ENCODE measurements around the gene CNTRL. TPM values are rescaled to one million over a fixed set of nuclear protein-coding genes. Genes with fewer than 3 reads are reported as not detected.

The CNTRL gene
- total RNA-seq, 4 donors from 2014 or later = 23.5 to 31.5 (median 29.6) TPM

DNA sequence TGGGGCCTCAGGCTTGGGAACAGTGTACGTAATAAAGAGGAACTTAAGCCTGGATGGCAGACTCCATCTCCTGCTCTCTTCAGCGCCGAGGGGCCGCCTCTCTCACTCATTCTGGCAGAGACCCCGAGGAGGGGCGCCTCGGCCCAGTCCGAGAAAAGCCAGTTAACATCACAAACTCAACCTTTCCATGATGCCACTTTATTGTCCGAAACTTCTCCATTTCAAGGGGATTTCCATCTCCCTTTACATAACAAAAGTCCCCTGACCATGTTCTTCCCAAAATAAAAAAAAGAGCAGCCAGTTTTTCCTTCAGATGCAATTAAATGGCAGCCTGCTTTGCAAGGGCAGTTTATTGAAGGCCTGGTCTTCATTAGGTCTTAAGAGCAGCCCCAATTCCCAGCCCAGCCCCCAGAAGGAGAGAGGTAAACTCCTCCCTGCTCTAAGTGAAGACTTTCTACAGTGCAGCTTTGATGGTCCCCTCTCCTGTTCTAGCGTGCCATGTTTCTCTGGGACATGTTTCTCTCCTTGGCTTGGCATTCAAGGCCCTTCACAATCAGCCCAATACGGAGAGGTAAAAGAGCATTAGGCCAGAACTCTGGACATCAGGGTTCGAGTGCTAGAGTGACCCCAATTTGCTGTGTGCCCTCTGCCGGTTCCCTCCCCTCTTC is 146.4 kb downstream of the CNTRL start:
- no peak for TF ChIP-seq POLR2A (IDR thresholded peaks at IDR 0.05)
- no peak overlapping the region for H3K4me3 ChIP-seq
- intact Hi-C loops (cut with DNase I; ENCODE audit: low total_unique reads) = no loop called here
- H3K36me3 ChIP-seq = no peaks in the 10 kb centered on the region
- no peak for DNase-seq
- H3K9me3 ChIP-seq = no peaks in the 10 kb centered on the region
- H3K4me1 ChIP-seq = no peaks in the 10 kb centered on the region
- no peak overlapping the region for H3K27ac ChIP-seq
- no peaks in the 10 kb centered on the region for H3K27me3 ChIP-seq

DNA sequence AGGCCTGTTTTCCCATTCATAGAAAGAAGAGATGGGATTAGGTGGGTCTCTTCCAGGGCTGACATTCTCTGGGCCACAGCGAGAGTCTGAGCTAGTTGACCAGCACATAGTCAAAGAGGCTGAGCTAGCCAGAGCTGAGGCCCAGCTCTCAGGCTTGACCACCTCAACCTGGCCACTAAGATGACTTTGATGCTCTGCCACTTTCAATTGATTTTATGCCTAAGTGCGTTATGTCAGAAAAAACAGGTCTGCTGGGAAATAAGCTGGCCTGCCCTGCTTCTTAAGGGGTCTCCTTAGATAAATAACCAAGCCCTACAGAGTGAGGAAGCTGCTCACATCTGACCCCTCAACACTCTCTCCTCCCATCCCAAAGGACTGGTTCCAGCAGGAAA is 146.9 kb downstream of the CNTRL start:
- no peak overlapping the region for H3K4me3 ChIP-seq
- DNase-seq = no peak
- no peaks in the 10 kb centered on the region for H3K27me3 ChIP-seq
- no peak for TF ChIP-seq POLR2A (IDR thresholded peaks at IDR 0.05)
- TF ChIP-seq, protein P1, sequence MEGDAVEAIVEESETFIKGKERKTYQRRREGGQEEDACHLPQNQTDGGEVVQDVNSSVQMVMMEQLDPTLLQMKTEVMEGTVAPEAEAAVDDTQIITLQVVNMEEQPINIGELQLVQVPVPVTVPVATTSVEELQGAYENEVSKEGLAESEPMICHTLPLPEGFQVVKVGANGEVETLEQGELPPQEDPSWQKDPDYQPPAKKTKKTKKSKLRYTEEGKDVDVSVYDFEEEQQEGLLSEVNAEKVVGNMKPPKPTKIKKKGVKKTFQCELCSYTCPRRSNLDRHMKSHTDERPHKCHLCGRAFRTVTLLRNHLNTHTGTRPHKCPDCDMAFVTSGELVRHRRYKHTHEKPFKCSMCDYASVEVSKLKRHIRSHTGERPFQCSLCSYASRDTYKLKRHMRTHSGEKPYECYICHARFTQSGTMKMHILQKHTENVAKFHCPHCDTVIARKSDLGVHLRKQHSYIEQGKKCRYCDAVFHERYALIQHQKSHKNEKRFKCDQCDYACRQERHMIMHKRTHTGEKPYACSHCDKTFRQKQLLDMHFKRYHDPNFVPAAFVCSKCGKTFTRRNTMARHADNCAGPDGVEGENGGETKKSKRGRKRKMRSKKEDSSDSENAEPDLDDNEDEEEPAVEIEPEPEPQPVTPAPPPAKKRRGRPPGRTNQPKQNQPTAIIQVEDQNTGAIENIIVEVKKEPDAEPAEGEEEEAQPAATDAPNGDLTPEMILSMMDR (IDR thresholded peaks at IDR 0.05) = no peak
- H3K27ac ChIP-seq = no peak overlapping the region
- intact Hi-C loops (cut with DNase I; ENCODE audit: low total_unique reads) = no loop called here
- H3K4me1 ChIP-seq = no peaks in the 10 kb centered on the region
- H3K36me3 ChIP-seq = no peaks in the 10 kb centered on the region
- H3K9me3 ChIP-seq = no peaks in the 10 kb centered on the region

DNA sequence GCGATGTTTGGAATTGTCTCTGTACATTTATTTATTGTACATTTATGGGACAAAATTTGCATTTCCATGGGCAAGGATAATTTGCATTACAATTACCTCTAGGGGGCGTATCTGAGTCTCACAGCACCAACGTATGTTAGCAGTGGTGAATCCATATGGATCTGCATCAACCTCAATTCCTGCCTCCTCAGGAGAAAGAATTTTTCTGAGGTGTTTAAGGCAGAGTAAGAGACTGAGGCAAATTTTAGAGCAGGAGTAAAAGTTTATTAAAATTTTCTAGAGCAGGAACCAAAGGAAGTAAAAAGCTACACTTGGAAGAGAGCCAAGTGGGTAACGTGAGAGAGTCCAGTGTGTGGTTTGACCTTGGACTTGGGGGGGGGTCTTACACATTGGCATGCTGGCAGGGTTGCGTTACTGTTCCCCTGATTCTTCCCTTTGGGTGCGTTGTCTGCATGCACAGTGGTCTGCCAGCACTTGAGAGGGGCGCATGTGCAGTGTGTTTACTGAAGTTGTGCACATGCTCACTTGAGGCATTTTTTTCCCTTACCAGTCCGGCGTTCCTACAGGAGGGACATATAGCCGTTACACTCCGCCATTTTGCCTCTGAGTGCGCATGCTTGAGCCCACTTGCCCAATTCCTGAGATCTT is 147.9 kb downstream of the CNTRL start:
- intact Hi-C loops (cut with DNase I; ENCODE audit: low total_unique reads) = no loop called here
- H3K9me3 ChIP-seq = no peaks in the 10 kb centered on the region

DNA sequence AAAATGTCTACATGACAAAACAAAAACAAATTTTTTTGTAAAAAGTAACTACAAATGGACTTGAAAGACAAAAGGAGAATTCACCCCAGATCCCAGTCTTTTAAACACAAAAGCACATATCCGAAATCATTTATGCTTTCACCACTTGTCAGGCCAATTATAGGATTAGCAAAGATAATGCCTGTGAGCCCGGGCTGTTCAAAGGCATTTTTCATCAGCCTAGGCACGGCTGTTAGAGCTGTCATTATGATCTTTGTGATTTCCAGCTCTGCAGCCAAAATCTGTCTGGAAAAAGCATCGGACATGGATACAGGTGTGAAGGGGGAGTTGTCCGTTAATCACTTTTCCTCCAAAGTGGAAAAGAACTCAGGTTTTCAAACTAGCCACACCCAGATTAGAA is 150.5 kb downstream of the CNTRL start:
- Histone ChIP-seq H3K27me3 (no peaks in the 10 kb centered on the region), H3K27ac (no peak overlapping the region), H3K4me3 (no peak overlapping the region), H3K4me1 (no peaks in the 10 kb centered on the region), H3K36me3 (no peaks in the 10 kb centered on the region), H3K9me3 (no peaks in the 10 kb centered on the region)
- no peak for TF ChIP-seq POLR2A (IDR thresholded peaks at IDR 0.05)
- TF ChIP-seq, protein P1 (IDR thresholded peaks at IDR 0.05) = no peak
- DNase-seq = no peak
- intact Hi-C loops (cut with DNase I; ENCODE audit: low total_unique reads) = no loop called here

More for the DNA sequence above, 147.9 kb downstream of the CNTRL start:
- Histone ChIP-seq H3K4me3 (no peak overlapping the region), H3K27ac (no peak overlapping the region), H3K36me3 (no peaks in the 10 kb centered on the region), H3K4me1 (no peaks in the 10 kb centered on the region), H3K27me3 (no peaks in the 10 kb centered on the region)
- no peak for DNase-seq
- TF ChIP-seq, protein P1 (IDR thresholded peaks at IDR 0.05) = peak; percentile 63 to 69 (median 66)
- no peak for TF ChIP-seq POLR2A (IDR thresholded peaks at IDR 0.05)

DNA sequence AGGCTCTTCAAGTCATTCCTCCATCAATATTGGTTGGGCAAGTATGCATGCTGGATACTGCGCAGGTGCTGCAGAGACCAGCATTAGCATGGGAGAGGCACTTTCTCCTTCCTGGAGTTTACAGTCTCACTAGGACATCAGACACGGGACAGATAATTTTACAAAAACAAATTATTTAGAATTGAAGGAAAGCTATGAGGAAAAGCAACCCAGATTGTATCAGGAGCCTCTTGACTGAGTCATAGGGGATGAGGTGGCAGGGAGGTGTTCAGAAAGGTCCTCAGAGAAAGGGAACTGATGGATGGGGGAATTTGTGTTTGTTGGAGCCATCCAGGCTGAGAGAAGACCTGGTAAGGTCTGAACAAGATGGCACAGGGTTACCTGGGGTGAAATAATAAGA is 151.4 kb downstream of the CNTRL start:
- no peaks in the 10 kb centered on the region for H3K9me3 ChIP-seq
- no peak overlapping the region for H3K4me3 ChIP-seq
- no peak for DNase-seq
- H3K27me3 ChIP-seq = no peaks in the 10 kb centered on the region
- intact Hi-C loops (cut with DNase I; ENCODE audit: low total_unique reads) = no loop called here
- H3K27ac ChIP-seq = no peak overlapping the region
- no peaks in the 10 kb centered on the region for H3K36me3 ChIP-seq
- H3K4me1 ChIP-seq = no peaks in the 10 kb centered on the region
- TF ChIP-seq, protein P1 (IDR thresholded peaks at IDR 0.05) = no peak
- no peak for TF ChIP-seq POLR2A (IDR thresholded peaks at IDR 0.05)

Small RNA genes within 50 kb of the gene (small RNA-seq; reads per million reads assigned to genes)
- gene RN7SL181P = not detected

Other genes with a start within 250 kb of the CNTRL start
- gene PSMD5, start 232.0 kb upstream of the CNTRL start, total RNA-seq = 100 to 1,000 TPM in 1 of 4 donors, 10 to 100 TPM in 3; 20.9 to 181 (median 49.0) TPM
- 10 to 100 TPM; 12.6 to 76.3 (median 31.8) TPM for gene PHF19, start 197.8 kb upstream of the CNTRL start, total RNA-seq
- gene TRAF1, start 148.2 kb upstream of the CNTRL start, total RNA-seq = 1 to 10 TPM in 2 of 4 donors, under 1 TPM in 2; 0.51 to 8.7 (median 2.6) TPM
- 10 to 100 TPM in 2 of 4 donors, 1 to 10 TPM in 2; 2.1 to 37.1 (median 10.3) TPM for gene C5, start 24.7 kb upstream of the CNTRL start, total RNA-seq
- 10 to 100 TPM; 13.6 to 69.0 (median 52.9) TPM for gene RAB14, start 126.9 kb downstream of the CNTRL start, total RNA-seq
- 1,000 to 10,000 TPM in 2 of 4 donors, 100 to 1,000 TPM in 2; 567 to 1,619 (median 884) TPM for gene GSN, start 193.2 kb downstream of the CNTRL start, total RNA-seq